GM12878 (cell line): Measurements from ENCODE around the gene FAR1. TPM values are rescaled to one million over a fixed set of nuclear protein-coding genes. Genes with fewer than 3 reads are reported as not detected.
A peak's percentile ranks its signal among the peaks of the same experiment; 100 is the strongest.

ENCODE experiments used
- ATAC-seq: fragments of 200-7000 bp; cut with Tn5 transposase; 3 replicates; pipeline ENCODE4 v1.9.1; 2020; ENCODE audit warnings: mild to moderate bottlenecking, moderate library complexity
- BruUV-seq: library from RNA; stranded (reverse); fragments of 400-500 nt; replicated peaks from 2 replicates; lab custom pipeline; 2021; lab: Mats Ljungman, UMichigan
- CTCF ChIA-PET: fragments of 300-600 bp; sonication (Branson Sonifier 250); formaldehyde crosslinking; extraction: SDS; loops from one replicate; lab custom pipeline; 2021; ENCODE audit warnings: inconsistent platforms; lab: Yijun Ruan, JAX
- POLR2A ChIA-PET: fragments of 350-600 bp; formaldehyde crosslinking; extraction: SDS; loops from one replicate; lab custom pipeline; 2021; ENCODE audit warnings: inconsistent platforms; lab: Charles Lee
- RAD21 ChIA-PET: fragments of 300-600 bp; sonication (Branson Sonifier 250); formaldehyde crosslinking; loops from one replicate; lab custom pipeline; 2023; ENCODE audit warnings: antibody characterized with exemption; ENCODE audit not compliant: unreplicated experiment; lab: Charles Lee
- SMC1A ChIA-PET: fragments of 300-600 bp; sonication (Branson Sonifier 250); formaldehyde crosslinking; loops from one replicate; lab custom pipeline; 2023; ENCODE audit not compliant: unreplicated experiment, uncharacterized antibody; lab: Charles Lee
- DNase-seq: peaks from one replicate; pipeline ENCODE4 v3.0.0-alpha.2; 2011; ENCODE audit warnings: low read depth, low spot score
- FAIRE-seq: peaks from 3 replicates; lab custom pipeline; 2011; peaks lifted over from hg19 to GRCh38; lab: Jason Lieb, UNC
- H2AFZ ChIP-seq: 2 replicates; pipeline ENCODE4 v1.6.0; 2011; ENCODE audit warnings: low read depth, low read length, control low read depth; ENCODE audit not compliant: control insufficient read depth
- H3K27ac ChIP-seq: 2 replicates; pipeline ENCODE4 v1.5.1; 2011; ENCODE audit warnings: control low read depth; ENCODE audit not compliant: control insufficient read depth, insufficient read depth
- H3K27me3 ChIP-seq, 2 experiments: replicated peaks in 1 of 2; 2 replicates each; pipeline versions ENCODE4 v1.6.0 to v1.6.1; 2011; ENCODE audit warnings: low read length in 1 of 2; ENCODE audit not compliant: control insufficient read depth in 2 of 2, insufficient read depth in 2 of 2
- H3K36me3 ChIP-seq, 2 experiments: 2 replicates each; pipeline ENCODE4 v1.5.1; 2011; ENCODE audit warnings: low read length in 1 of 2; ENCODE audit not compliant: control insufficient read depth in 2 of 2, insufficient read depth in 2 of 2
- H3K4me1 ChIP-seq: 2 replicates; pipeline ENCODE4 v1.6.1; 2011; ENCODE audit warnings: mild to moderate bottlenecking, low read length, moderate library complexity, mixed read lengths; ENCODE audit not compliant: control insufficient read depth, insufficient read depth
- H3K4me2 ChIP-seq: 2 replicates; pipeline ENCODE4 v1.6.0; 2011; ENCODE audit warnings: control low read depth; ENCODE audit not compliant: control insufficient read depth, insufficient read depth
- H3K4me3 ChIP-seq: fragments of 200-600 bp; sonication (generic); 2 replicates; pipeline ENCODE4 v1.5.1; 2016
- H3K79me2 ChIP-seq: 2 replicates; pipeline ENCODE4 v1.6.0; 2011; ENCODE audit warnings: low read length; ENCODE audit not compliant: control insufficient read depth, insufficient read depth
- H3K9ac ChIP-seq: 2 replicates; pipeline ENCODE4 v1.8.0; 2011; ENCODE audit warnings: low read length, control low read depth, mixed read lengths; ENCODE audit not compliant: control insufficient read depth, insufficient read depth
- H3K9me3 ChIP-seq: replicated peaks from 3 replicates; pipeline ENCODE4 v1.5.1; 2011; ENCODE audit warnings: mild to moderate bottlenecking, low read length; ENCODE audit not compliant: control insufficient read depth, insufficient read depth
- H4K20me1 ChIP-seq: 2 replicates; pipeline ENCODE4 v1.6.0; 2011; ENCODE audit not compliant: control insufficient read depth, insufficient read depth
- CHD4 ChIP-seq: fragments of 200-600 bp; sonication (generic); IDR thresholded peaks from 2 replicates; pipeline ENCODE4 v1.6.1; 2016; ENCODE audit warnings: mild to moderate bottlenecking
- DPF2 ChIP-seq: fragments of 450-650 bp; IDR thresholded peaks from 2 replicates; pipeline ENCODE4 v1.6.1; 2017; ENCODE audit warnings: mild to moderate bottlenecking
- GABPA ChIP-seq: IDR thresholded peaks from 2 replicates; pipeline ENCODE4 v1.6.1; 2014; ENCODE audit warnings: antibody characterized with exemption, low read depth, mild to moderate bottlenecking, inconsistent platforms
- NFYA ChIP-seq: IDR thresholded peaks from 2 replicates; pipeline ENCODE4 v1.6.1; 2011; ENCODE audit warnings: low read depth, mild to moderate bottlenecking, low read length, improper control_type of control experiment, borderline replicate concordance
- NRF1 ChIP-seq: conservative IDR thresholded peaks from 2 replicates; pipeline ENCODE4 v1.6.1; 2011; ENCODE audit warnings: mild to moderate bottlenecking, low read depth, low read length, improper control_type of control experiment
- PKNOX1 ChIP-seq: fragments of 450-650 bp; IDR thresholded peaks from 2 replicates; pipeline ENCODE4 v1.6.1; 2016; ENCODE audit warnings: mild to moderate bottlenecking
- PRDM15 ChIP-seq: fragments of 450-650 bp; formaldehyde crosslinking; IDR thresholded peaks from 2 replicates; pipeline ENCODE4 v1.4.0; 2020; ENCODE audit warnings: mild to moderate bottlenecking, moderate library complexity
- RAD51 ChIP-seq: fragments of 450-650 bp; IDR thresholded peaks from 2 replicates; pipeline ENCODE4 v1.6.1; 2016; ENCODE audit warnings: moderate library complexity, mild to moderate bottlenecking, inconsistent platforms
- RELA ChIP-seq: fragments of 450-650 bp; IDR thresholded peaks from 2 replicates; pipeline ENCODE4 v1.8.0; 2014; ENCODE audit warnings: borderline replicate concordance; ENCODE audit not compliant: partially characterized antibody
- SREBF2 ChIP-seq: IDR thresholded peaks from 2 replicates; pipeline ENCODE4 v1.6.1; 2012; ENCODE audit warnings: mild to moderate bottlenecking, low read length
- TAF1 ChIP-seq: IDR thresholded peaks from 2 replicates; pipeline ENCODE4 v1.6.1; 2011; ENCODE audit warnings: mild to moderate bottlenecking, low read depth, low read length, borderline replicate concordance
- TBL1XR1 ChIP-seq: IDR thresholded peaks from 2 replicates; pipeline ENCODE4 v1.6.1; 2012; ENCODE audit warnings: low read depth, low read length, improper control_type of control experiment
- TCF12 ChIP-seq: IDR thresholded peaks from 2 replicates; pipeline ENCODE4 v1.6.1; 2011; ENCODE audit warnings: low read depth, mild to moderate bottlenecking, low read length
- USF1 ChIP-seq: IDR thresholded peaks from 2 replicates; pipeline ENCODE4 v1.6.1; 2011; ENCODE audit warnings: borderline replicate concordance, low read depth, mild to moderate bottlenecking, moderate library complexity, mixed read lengths, low read length; ENCODE audit not compliant: insufficient read depth; ENCODE audit errors: extremely low read length
- WRNIP1 ChIP-seq: IDR thresholded peaks from 2 replicates; pipeline ENCODE4 v1.6.1; 2011; ENCODE audit warnings: low read depth, low read length, improper control_type of control experiment, borderline replicate concordance
- WGBS: methylation state at CpG from one replicate; pipeline ENCODE4 v1.1.6; 2016; ENCODE audit warnings: low lambda C conversion rate; ENCODE audit not compliant: insufficient replicate concordance, insufficient coverage; ENCODE audit errors: missing lambda C conversion rate; 5-methylcytosine and 5-hydroxymethylcytosine counted together
- in situ Hi-C: fragments of 300-500 bp; cut with MboI; formaldehyde crosslinking; loops from 9 replicates; pipeline ENCODE4 v1.14.3; 2018; ENCODE audit warnings: mixed read lengths
- intact Hi-C: fragments of 100-400 bp; cut with micrococcal nuclease; formaldehyde crosslinking; loops from one replicate; pipeline ENCODE4 v1.14.2; 2022; ENCODE audit not compliant: unreplicated experiment
- polyA plus RNA-seq, 11 experiments: library from polyadenylated mRNA; depleted of rRNA in 4 of 11; unstranded in 6 of 11; stranded (reverse) in 5 of 11; fragments of >200 nt; fragmentation: Nextera tagmentation in 4 of 11; fragmentation: Illumina TruSeq in 1 of 11; extraction: Ambion mirVana in 4 of 11; extraction: Trizol in 1 of 11; gene quantifications; 1 replicate in 1 of 11; 2 replicates in 10 of 11; pipeline versions ENCODE4 v1.2.1 to v1.2.3, GENCODE V29; 2011 to 2016; ENCODE audit warnings: inconsistent platforms in 2 of 11, missing spikeins in 2 of 11, low read depth in 1 of 11
- total RNA-seq, 4 experiments: library from RNA; depleted of rRNA in 3 of 4; stranded (reverse); fragments of >200 nt in 3 of 4; fragmentation: Illumina TruSeq in 1 of 4; extraction: Trizol in 1 of 4; gene quantifications; 2 replicates each; pipeline versions ENCODE4 v1.2.1 to v1.2.3, GENCODE V29; 2013 to 2021

Gene FAR1
- total and polyA plus RNA-seq, 10 of the 15 experiments (the other 5 are each of a cell fraction or from before 2014, with no cell fraction given), result 10.1 to 73.9 (median 30.8) TPM

GRCh38 chr11:13669544-13670488 lies 1.3 kb downstream of the FAR1 start (continued):
- TF ChIP-seq PRDM15 (no peak), RAD51 (no peak), WRNIP1 (no peak)

- no TSS peak for BruUV-seq
- DNase-seq, result no peak
- ChIA-PET CTCF (interaction anchor here (0.8 to 1.2 kb wide), 4 partner anchors 11 to 46 kb away, joined by 3 to 5 read pairs (median 3); no protein-coding TSS in a partner anchor), POLR2A (interaction anchor here (0.6 to 1.4 kb wide), 5 partner anchors 9 to 827 kb away, joined by 3 to 4 read pairs (median 3); partner anchors contain the start of gene BTBD10), SMC1A (interaction anchor here (0.9 to 2.4 kb wide), 8 partner anchors 11 to 100 kb away, joined by 3 to 9 read pairs (median 4); no protein-coding TSS in a partner anchor), RAD21 (interaction anchor here (1.0 to 1.2 kb wide), 3 partner anchors 8 to 40 kb away, joined by 3 to 4 read pairs (median 4); no protein-coding TSS in a partner anchor)
- Histone ChIP-seq H4K20me1 (no peaks in the 10 kb centered on the region), H3K4me2 (peak overlapping the region; percentile 57), H3K4me1 (peaks cover 13% of the 10 kb centered on the region), H3K4me3 (no peak overlapping the region), H3K36me3 (no peaks in the 10 kb centered on the region), H3K9ac (no peak overlapping the region), H2AFZ (no peak overlapping the region), H3K9me3 (no peaks in the 10 kb centered on the region; the same call in 2 of the 3 replicates), H3K27ac (peak overlapping the region; percentile 13; the same call in 1 of the 2 replicates), H3K27me3 (no peaks in the 10 kb centered on the region), H3K79me2 (peaks cover 88% of the 10 kb centered on the region)
- no peak for FAIRE-seq
- ATAC-seq, result no peak
- WGBS, result 100% methylated on average over 1 of the region's 1 CpG
- in situ Hi-C loops (no loop called here), intact Hi-C loops (no loop called here)
- TF ChIP-seq NFYA (no peak), PKNOX1 (no peak), TAF1 (no peak), TCF12 (no peak), TBL1XR1 (no peak), RELA (no peak), GABPA (no peak), DPF2 (0 out of 2 replicates have a peak, but pooled peaks have one; percentile 15), NRF1 (no peak), CHD4 (no peak), SREBF2 (no peak), USF1 (no peak)
These were observed 4.2 kb downstream of the FAR1 start for GRCh38 chr11:13672576-13673210.
